HG02840 (cell line): ENCODE data around the gene CHKB.
"Not testable (repeated sequence)": the region's sequence is repeated elsewhere in the genome, so short reads cannot be mapped to it uniquely, and the experiment has no call there.

Source experiments
- ATAC-seq: cut with Tn5 transposase; IDR thresholded peaks from one replicate; pipeline ENCODE4 v1.9.1; 2021; ENCODE audit warnings: mild to moderate bottlenecking, moderate library complexity, moderate number of reproducible peaks; ENCODE audit not compliant: unreplicated experiment, low FRiP score

Gene CHKB

GRCh38 chr22:50556703-50557102 is 25.9 kb downstream of the CHKB start:
- ATAC-seq: no peak

DNA sequence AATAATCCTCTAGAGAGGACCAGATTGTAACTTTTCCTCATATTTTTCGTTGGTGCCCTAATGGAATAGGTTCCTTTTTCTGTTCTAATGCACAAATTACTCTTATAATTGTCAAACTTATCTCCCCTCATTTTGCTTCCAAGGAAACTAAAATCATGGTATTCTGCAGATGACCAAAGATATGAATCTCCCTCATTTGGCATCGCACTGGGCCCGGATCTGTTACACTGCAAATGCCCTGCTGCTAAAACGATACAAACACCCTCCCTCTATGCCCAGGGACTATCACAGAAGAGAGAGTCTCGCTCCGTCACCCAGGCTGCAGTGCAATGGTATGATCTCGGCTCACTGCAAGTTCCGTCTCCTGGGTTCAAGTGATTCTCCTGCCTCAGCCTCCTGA is 29.3 kb downstream of the CHKB start:
- no peak for ATAC-seq

GRCh38 chr22:50551160-50551752 is 31.4 kb downstream of the CHKB start:
- ATAC-seq: no peak

DNA sequence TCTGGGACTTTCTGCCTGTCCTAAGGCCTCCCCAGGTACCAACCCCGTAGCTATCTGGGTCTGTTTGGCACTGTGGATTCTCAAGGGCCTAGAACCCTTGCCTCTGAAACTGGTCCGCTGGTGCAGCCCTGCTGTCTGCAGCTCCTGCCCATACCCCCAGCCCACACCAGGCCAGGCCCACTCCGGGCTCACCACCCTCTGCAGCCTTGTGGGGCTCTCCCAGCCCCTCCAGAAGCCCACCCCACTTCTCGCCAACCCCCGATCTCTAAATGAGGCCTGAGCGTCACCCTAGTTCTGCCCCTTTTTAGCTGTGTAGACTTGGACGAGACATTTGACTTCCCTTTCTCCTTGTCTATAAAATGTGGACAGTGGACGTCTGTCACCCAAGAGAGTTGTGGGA is 32.3 kb downstream of the CHKB start:
- ATAC-seq: no peak

GRCh38 chr22:50548921-50549790 is 33.5 kb downstream of the CHKB start:
- ATAC-seq: no peak

- no peak for ATAC-seq
Measured at GRCh38 chr22:50548040-50548920, 34.4 kb downstream of the CHKB start.

GRCh38 chr22:50547263-50547985 is 35.2 kb downstream of the CHKB start:
- ATAC-seq: no peak

- no peak for ATAC-seq
Measured at GRCh38 chr22:50546326-50547262, 36.1 kb downstream of the CHKB start.

DNA sequence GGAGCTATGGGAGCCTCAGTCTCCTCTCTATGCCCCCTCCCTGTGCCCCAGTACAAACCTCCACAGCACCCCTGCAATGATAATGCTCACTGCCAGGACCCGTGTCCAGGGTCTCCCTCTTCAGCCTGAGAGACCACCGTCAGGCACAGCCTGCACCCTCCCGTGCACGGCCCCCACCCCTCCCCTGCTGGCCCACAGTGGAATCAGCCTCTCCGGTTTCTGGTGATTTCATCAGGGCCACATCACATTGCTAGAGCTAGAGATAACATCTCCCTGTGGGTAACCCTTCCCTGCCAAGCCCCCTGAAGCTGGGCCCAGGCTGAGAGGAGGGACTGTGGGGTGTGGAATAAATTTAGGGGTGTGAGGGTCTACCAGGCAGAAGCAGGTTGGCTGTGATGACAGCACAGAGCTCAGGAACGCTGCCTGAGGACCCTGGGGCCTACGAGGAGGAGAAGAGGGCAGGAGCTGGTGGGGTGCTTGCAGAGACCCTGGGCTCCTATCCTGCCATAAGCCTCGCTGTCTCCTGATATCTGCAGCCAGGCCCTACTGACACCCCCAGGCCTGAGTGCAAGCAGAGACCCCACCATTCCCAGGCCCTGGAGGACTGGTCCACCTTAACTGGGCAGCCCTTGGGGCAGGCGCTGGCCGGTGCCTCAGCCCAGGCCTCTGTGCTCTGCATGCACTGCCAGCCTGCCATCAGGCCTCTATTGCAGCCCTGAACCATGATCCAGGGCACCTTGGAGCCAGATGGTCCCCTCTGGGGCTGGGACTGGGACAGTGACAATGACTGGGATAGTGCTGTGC is 36.9 kb downstream of the CHKB start, which contains the start of gene KLHDC7B:
KLHDC7B (plus strand) TSS at position 378 of the 804 bp plus-strand sequence; CDS start at position 723, 345 bp downstream.
- ATAC-seq: no peak

- ATAC-seq: no peak
Measured at GRCh38 chr22:50544746-50545253, 37.8 kb downstream of the CHKB start.

DNA sequence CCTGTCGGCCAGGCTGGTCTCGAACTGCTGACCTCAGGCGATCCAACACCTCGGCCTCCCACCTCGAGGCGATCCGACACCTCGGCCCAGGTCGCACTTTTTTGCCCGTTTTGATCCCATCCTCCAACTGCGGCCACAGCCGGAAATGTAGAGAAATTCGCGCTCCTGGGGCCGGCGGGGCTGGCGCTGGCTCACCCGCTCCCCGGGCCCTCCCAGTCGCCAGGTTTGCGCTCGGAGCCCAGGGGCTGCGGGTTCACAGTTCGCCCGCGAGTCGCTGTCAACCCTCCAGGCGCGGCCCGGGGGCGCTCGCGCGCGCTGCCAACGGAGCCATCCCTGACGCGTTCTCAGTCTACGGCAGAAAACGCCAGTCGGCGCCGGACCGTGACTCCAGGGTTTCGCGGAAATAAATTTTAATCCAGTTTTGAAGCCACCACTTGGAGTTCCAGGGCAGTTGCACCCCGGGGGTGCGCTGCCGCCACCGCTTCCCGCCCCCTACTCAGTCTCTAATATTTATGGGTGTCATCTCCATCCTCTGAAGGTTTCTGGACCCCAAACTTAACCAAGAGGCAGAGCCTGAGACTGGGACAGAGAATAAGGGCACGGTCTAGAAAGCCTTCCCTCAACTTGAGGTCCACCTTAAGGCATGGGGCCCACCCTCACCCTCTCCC is 38.4 kb downstream of the CHKB start:
- no peak for ATAC-seq

- ATAC-seq: no peak
Measured at GRCh38 chr22:50542416-50542927, 40.2 kb downstream of the CHKB start.

GRCh38 chr22:50541667-50542026 is 41.0 kb downstream of the CHKB start:
- not testable (repeated sequence) for ATAC-seq

DNA sequence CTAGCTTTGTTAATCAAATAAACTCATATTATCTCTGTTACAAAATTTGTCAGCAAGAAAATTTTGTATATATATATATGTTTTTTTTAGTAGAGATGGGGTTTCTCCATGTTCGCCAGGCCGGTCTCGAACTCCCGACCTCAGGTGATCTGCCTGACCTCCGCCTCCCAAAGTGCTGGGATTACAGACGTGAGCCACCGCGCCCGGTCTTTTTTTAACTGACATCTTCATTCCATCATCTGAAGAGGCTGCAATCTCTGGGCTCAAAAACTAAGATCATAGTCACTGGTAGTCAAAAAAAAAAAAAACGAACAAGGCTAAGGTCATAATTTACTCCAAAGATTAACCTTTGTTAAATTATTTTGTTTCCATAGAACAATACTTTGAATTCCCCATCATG is 42.3 kb downstream of the CHKB start:
- no peak for ATAC-seq

DNA sequence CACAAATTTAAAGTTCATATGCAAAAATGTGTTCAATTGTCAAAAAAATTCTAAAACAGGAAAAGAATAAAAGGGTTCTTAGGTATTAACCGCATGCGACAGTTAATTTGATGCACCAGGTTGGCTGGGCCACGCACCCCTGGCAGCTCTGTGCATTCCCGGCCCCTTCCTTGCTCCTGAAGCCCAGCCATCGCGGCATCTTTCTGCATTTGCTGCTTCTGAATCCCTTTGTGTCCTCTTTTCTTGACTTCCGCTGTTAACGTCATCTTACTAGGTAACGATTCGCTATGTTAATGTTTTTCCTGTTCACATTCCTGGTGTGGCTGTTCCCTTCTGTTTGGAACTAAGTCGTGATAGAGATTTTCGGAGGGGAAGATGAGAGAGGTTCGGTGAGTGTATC is 44.9 kb downstream of the CHKB start:
- ATAC-seq: no peak

- no peak for ATAC-seq
Measured at GRCh38 chr22:50536226-50536625, 46.4 kb downstream of the CHKB start.

DNA sequence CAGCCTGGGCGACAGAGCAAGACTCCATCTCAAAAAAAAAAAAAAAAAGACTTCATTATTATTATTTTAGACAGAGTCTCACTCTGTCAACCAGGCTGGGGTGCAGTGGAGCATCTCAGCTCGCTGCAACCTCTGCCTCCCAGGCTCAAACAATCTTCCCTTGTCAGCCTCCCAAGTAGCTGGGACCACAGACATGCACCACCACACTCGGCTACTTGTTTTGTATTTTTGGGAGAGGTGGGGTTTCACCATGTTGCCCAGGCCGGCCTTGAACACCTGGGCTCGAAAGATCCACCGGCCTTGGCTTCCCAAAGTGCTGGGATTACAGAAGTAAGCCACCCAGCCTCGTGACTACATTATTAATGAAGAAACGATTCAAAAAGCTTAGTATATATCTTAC is 47.5 kb downstream of the CHKB start:
- no peak for ATAC-seq
